Measurements from ENCODE around the gene GMPR2. TPM values are rescaled to one million over a fixed set of nuclear protein-coding genes. Genes with fewer than 3 reads are reported as not detected.
A peak's percentile ranks its signal among the peaks of the same experiment; 100 is the strongest.

The GMPR2 gene
- total and polyA plus RNA-seq, 2 of the 13 experiments (the other 11 are each of a cell fraction or from before 2014, with no cell fraction given): 210 to 273 TPM

DNA sequence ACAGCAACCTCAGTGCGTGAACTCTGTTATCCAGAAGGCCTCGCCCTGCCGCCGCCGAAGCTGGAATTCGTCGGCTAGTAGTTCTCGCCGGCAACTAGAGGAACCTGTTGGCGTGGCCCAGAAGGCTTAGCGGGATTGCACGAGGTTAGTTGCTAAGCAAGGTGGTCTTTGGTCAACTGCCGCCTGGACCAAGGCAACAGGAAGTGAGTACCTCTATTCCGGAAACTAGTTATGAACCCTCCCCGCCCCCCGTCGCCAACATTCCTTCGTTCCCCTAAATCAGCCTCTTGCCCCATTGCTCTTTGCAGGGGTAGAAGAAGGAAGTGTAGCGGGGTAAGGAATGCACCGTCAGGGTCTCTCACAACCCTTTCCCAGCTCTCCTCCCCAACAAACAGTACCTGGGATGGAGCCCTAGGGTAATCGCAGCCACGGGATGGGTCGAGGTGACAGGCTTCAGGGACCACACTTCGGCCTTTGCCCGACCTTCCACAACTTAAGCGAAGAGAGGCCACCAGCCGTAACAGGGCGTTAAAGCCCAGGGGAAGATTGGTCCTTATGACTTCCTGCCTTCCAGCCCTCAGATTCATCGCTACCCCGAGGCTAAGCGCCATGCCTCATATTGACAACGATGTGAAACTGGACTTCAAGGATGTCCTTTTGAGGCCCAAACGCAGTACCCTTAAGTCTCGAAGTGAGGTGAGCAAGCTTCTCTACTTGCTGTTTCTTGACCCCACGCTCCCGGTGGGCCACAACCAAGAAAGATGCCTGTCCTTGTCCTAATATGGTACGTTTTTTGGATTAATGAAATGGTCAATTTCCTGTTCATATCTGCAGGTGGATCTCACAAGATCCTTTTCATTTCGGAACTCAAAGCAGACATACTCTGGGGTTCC lies at the start of gene GMPR2 (continued):
- TF ChIP-seq ZFP36 (IDR thresholded peaks at IDR 0.05; ENCODE audit: borderline replicate concordance, low read depth, low read length, partially characterized antibody) (no peak), GATAD1 (CRISPR knock-in tag; IDR thresholded peaks at IDR 0.05) (peak; percentile 90), ZNF451 (CRISPR knock-in tag; IDR thresholded peaks at IDR 0.05) (peak; percentile 21; the same call in 1 of the 2 replicates), ZNF788 (CRISPR knock-in tag; IDR thresholded peaks at IDR 0.05; ENCODE audit: borderline replicate concordance) (0 out of 2 replicates have a peak, but pooled peaks have one; percentile 34), ZNF12 (CRISPR knock-in tag; IDR thresholded peaks at IDR 0.05) (peak; percentile 56), POLR2G (IDR thresholded peaks at IDR 0.05; ENCODE audit: low read depth, low read length) (peak; percentile 96), SIN3A (IDR thresholded peaks at IDR 0.05; ENCODE audit: borderline replicate concordance, low read depth, low read length) (no peak), NBN (conservative IDR thresholded peaks at IDR 0.05) (no peak), GZF1 (CRISPR knock-in tag; IDR thresholded peaks at IDR 0.05) (peak; percentile 62), CREM (IDR thresholded peaks at IDR 0.05) (peak; percentile 97), CREM (CRISPR knock-in tag; IDR thresholded peaks at IDR 0.05) (0 out of 2 replicates have a peak, but pooled peaks have one; percentile 11), HNRNPLL (IDR thresholded peaks at IDR 0.05; ENCODE audit: low read depth, low read length, poor library complexity, severe bottlenecking) (peak; percentile 51), HNF4G (IDR thresholded peaks at IDR 0.05; ENCODE audit: borderline replicate concordance, low read depth, low read length) (peak; percentile 64; the same call in 1 of the 2 replicates), HNF4G (CRISPR knock-in tag; IDR thresholded peaks at IDR 0.05; ENCODE audit: borderline replicate concordance, low read depth) (peak; percentile 54; the same call in 1 of the 2 replicates), ZFP37 (CRISPR knock-in tag; IDR thresholded peaks at IDR 0.05; ENCODE audit: borderline replicate concordance) (no peak), ZNF30 (CRISPR knock-in tag; IDR thresholded peaks at IDR 0.05) (peak; percentile 90; the same call in 1 of the 2 replicates), HES4 (CRISPR knock-in tag; IDR thresholded peaks at IDR 0.05; ENCODE audit: borderline replicate concordance) (peak; percentile 5), MAF1 (CRISPR knock-in tag; IDR thresholded peaks at IDR 0.05; ENCODE audit: borderline replicate concordance) (peak; percentile 90; the same call in 1 of the 2 replicates), ZNF484 (CRISPR knock-in tag; IDR thresholded peaks at IDR 0.05; ENCODE audit: borderline replicate concordance, low read depth) (no peak), ZNF841 (CRISPR knock-in tag; IDR thresholded peaks at IDR 0.05; ENCODE audit: borderline replicate concordance) (no peak), MAFG (CRISPR knock-in tag; IDR thresholded peaks at IDR 0.05) (no peak), TEAD2 (CRISPR knock-in tag; IDR thresholded peaks at IDR 0.05) (peak; percentile 93)
- TF ChIP-seq, protein P1, sequence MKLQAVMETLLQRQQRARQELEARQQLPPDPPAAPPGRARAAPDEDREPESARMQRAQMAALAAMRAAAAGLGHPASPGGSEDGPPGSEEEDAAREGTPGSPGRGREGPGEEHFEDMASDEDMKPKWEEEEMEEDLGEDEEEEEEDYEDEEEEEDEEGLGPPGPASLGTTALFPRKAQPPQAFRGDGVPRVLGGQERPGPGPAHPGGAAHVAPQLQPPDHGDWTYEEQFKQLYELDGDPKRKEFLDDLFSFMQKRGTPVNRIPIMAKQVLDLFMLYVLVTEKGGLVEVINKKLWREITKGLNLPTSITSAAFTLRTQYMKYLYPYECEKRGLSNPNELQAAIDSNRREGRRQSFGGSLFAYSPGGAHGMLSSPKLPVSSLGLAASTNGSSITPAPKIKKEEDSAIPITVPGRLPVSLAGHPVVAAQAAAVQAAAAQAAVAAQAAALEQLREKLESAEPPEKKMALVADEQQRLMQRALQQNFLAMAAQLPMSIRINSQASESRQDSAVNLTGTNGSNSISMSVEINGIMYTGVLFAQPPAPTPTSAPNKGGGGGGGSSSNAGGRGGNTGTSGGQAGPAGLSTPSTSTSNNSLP (IDR thresholded peaks at IDR 0.05; ENCODE audit: low read depth, low read length): no peak
- TF ChIP-seq, protein P2, sequence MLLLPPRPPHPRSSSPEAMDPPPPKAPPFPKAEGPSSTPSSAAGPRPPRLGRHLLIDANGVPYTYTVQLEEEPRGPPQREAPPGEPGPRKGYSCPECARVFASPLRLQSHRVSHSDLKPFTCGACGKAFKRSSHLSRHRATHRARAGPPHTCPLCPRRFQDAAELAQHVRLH (CRISPR knock-in tag; IDR thresholded peaks at IDR 0.05; ENCODE audit: borderline replicate concordance, low read depth): peak; percentile 33; the same call in 1 of the 2 replicates
- TF ChIP-seq, protein P3, sequence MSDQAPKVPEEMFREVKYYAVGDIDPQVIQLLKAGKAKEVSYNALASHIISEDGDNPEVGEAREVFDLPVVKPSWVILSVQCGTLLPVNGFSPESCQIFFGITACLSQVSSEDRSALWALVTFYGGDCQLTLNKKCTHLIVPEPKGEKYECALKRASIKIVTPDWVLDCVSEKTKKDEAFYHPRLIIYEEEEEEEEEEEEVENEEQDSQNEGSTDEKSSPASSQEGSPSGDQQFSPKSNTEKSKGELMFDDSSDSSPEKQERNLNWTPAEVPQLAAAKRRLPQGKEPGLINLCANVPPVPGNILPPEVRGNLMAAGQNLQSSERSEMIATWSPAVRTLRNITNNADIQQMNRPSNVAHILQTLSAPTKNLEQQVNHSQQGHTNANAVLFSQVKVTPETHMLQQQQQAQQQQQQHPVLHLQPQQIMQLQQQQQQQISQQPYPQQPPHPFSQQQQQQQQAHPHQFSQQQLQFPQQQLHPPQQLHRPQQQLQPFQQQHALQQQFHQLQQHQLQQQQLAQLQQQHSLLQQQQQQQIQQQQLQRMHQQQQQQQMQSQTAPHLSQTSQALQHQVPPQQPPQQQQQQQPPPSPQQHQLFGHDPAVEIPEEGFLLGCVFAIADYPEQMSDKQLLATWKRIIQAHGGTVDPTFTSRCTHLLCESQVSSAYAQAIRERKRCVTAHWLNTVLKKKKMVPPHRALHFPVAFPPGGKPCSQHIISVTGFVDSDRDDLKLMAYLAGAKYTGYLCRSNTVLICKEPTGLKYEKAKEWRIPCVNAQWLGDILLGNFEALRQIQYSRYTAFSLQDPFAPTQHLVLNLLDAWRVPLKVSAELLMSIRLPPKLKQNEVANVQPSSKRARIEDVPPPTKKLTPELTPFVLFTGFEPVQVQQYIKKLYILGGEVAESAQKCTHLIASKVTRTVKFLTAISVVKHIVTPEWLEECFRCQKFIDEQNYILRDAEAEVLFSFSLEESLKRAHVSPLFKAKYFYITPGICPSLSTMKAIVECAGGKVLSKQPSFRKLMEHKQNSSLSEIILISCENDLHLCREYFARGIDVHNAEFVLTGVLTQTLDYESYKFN (CRISPR knock-in tag; conservative IDR thresholded peaks at IDR 0.05): peak; percentile 77
